Mucosa of descending colon (tissue), 3 donors: Measurements from ENCODE around the gene COL25A1. TPM values are rescaled to one million over a fixed set of nuclear protein-coding genes. Genes with fewer than 3 reads are reported as not detected.

Experiments
- ATAC-seq: fragments of 200-7000 bp; cut with Tn5 transposase; one replicate; pipeline ENCODE4 v1.9.1; 2020; ENCODE audit warnings: mild to moderate bottlenecking, moderate library complexity
- DNase-seq, 3 donors: peaks; one replicate each; pipeline ENCODE4 v3.0.0-alpha.2; 2020
- H3K36me3 ChIP-seq: fragments of 200-600 bp; one replicate; pipeline ENCODE4 v1.8.0; 2021; ENCODE audit warnings: low read depth, mild to moderate bottlenecking
- H3K4me1 ChIP-seq: fragments of 200-600 bp; one replicate; pipeline ENCODE4 v1.8.0; 2021; ENCODE audit warnings: low read depth, mild to moderate bottlenecking
- H3K4me3 ChIP-seq: fragments of 200-600 bp; one replicate; pipeline ENCODE4 v1.8.0; 2021; ENCODE audit warnings: mild to moderate bottlenecking
- H3K9me3 ChIP-seq: fragments of 200-600 bp; one replicate; pipeline ENCODE4 v1.8.0; 2021; ENCODE audit warnings: mild to moderate bottlenecking
- intact Hi-C, 2 donors: fragments of 100-400 bp; cut with DNase I in 1 of 2; cut with micrococcal nuclease in 1 of 2; formaldehyde crosslinking; loops; one replicate each; pipeline versions ENCODE4 v1.11.0 to v1.11.1; 2022; cut with DNase I, micrococcal nuclease
- total RNA-seq, 3 donors: library from RNA; stranded (reverse); fragmentation: NEBNext Ultra II Directional in 2 of 3; extraction: Animal tissue kit (Norgen Biotek cat#: 25700) in 2 of 3; gene quantifications; one replicate each; pipeline versions ENCODE4 v1.2.1 to v1.2.4, GENCODE V29; 2021 to 2023
- TF ChIP-seq, protein P1 (sequence below): fragments of 200-600 bp; IDR thresholded peaks from one replicate; pipeline ENCODE4 v1.8.0; 2022; ENCODE audit warnings: antibody characterized with exemption, mild to moderate bottlenecking
- donor health status: DM: no; HTN: no; CAD: no; lungs with moderate emphysema.
- donor health status: DM: no; HTN: no; CAD: no.
- donor health status: DM: no; HTN: yes; CAD: no.

The COL25A1 gene
- total RNA-seq, 3 donors from 2014 or later = 0.12 to 0.35 (median 0.14) TPM

DNA sequence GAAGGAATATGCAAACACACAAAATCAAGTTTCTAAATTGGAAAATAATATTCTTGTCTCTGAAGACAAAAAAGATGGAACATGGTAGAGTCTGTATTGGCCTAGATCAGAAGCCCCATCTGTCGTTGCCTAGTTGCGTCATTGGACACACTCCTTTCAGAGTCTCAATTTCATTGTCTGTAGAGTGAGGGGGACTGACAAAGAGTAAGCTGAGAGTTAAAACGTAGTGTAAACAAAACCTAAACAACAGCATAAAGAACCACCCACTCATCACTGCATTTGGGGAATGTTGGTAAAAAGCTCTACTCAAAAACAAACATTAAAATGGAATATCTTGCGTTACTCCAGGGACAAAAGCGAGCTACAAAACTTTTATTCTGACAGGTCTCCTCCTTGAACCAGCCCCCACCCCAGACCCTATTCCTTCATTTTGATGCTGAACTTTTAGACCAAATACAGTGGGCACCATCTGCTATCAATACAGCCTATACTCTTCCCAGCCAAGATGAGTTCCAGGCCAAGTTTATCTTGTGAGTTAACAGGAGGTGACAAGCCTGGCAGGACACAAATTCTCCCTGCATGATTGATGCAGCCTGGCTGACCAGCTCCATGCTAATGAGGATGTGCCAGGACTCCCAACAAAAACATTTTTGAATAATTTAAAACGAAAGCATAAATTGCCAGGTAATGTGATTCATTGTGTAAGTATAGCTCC is 125.2 kb downstream of the COL25A1 start:
- ATAC-seq = no peak
- TF ChIP-seq, protein P1, sequence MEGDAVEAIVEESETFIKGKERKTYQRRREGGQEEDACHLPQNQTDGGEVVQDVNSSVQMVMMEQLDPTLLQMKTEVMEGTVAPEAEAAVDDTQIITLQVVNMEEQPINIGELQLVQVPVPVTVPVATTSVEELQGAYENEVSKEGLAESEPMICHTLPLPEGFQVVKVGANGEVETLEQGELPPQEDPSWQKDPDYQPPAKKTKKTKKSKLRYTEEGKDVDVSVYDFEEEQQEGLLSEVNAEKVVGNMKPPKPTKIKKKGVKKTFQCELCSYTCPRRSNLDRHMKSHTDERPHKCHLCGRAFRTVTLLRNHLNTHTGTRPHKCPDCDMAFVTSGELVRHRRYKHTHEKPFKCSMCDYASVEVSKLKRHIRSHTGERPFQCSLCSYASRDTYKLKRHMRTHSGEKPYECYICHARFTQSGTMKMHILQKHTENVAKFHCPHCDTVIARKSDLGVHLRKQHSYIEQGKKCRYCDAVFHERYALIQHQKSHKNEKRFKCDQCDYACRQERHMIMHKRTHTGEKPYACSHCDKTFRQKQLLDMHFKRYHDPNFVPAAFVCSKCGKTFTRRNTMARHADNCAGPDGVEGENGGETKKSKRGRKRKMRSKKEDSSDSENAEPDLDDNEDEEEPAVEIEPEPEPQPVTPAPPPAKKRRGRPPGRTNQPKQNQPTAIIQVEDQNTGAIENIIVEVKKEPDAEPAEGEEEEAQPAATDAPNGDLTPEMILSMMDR = no peak
- intact Hi-C loops = no loop called here

DNA sequence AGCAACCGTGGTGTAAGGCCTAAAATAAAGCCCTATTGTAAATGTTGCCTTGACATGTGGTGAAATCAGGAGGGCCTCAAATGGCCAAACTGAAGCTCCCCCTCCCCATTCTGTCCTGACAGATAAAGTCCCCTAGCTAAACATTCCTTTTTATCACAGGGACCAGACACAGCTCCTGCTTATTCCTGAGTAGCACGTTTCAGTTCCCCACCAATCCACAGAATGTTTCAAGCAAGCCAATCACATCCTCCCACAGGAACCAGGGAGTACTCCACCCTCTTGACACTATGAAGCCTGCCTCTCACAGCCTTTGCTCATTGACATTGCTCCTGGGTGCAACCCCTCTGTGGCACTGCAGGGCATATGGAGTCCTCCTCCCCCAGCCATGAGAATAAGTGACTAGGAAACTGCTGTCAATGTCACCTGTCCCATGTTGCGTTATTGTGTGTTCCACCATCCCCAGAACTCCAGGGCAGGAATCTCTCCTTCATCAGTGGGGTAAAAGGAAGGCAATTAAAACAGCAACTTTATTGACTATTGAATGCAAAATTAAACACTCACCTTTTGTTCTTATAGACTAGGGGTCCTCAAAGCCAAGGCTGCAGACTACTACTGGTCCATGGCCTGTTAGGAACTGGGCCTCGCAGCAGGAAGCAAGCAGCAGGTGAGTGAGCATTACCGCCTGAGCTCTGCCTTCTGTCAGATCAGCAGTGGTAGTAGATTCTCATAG is 128.1 kb downstream of the COL25A1 start:
- Histone ChIP-seq H3K4me1 (no peaks in the 10 kb centered on the region), H3K9me3 (no peaks in the 10 kb centered on the region), H3K4me3 (no peak overlapping the region), H3K36me3 (no peaks in the 10 kb centered on the region)
- intact Hi-C loops = no loop called here
- DNase-seq (no peak), ATAC-seq (no peak)
- TF ChIP-seq, protein P1 = no peak

More for the DNA sequence above, 125.2 kb downstream of the COL25A1 start:
- H3K36me3 ChIP-seq = no peaks in the 10 kb centered on the region
- no peaks in the 10 kb centered on the region for H3K9me3 ChIP-seq
- no peak for DNase-seq
- no peaks in the 10 kb centered on the region for H3K4me1 ChIP-seq
- H3K4me3 ChIP-seq = no peak overlapping the region

DNA sequence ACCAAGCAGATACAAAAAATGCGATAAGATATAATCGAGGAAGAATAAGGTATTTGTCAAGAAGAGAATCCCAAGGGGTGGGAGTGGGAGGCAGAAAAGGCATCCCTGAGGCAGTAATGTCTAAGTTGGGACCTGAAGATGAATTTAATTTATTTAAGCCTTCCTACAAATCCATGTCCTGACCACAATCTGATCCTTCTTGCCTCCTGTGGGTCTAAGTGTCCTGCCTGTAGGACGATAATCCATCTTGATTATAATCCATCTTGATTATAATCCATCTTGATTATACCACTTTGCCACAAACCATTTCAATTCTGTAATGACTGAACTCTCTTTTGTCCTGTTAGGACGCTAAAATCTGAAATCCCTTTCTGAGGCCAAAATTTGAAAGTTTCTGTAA is 130.2 kb downstream of the COL25A1 start:
- Histone ChIP-seq H3K4me1 (no peaks in the 10 kb centered on the region), H3K36me3 (no peaks in the 10 kb centered on the region), H3K4me3 (no peak overlapping the region), H3K9me3 (no peaks in the 10 kb centered on the region)
- intact Hi-C loops = no loop called here
- ATAC-seq (no peak), DNase-seq (no peak)
- TF ChIP-seq, protein P1 = no peak

DNA sequence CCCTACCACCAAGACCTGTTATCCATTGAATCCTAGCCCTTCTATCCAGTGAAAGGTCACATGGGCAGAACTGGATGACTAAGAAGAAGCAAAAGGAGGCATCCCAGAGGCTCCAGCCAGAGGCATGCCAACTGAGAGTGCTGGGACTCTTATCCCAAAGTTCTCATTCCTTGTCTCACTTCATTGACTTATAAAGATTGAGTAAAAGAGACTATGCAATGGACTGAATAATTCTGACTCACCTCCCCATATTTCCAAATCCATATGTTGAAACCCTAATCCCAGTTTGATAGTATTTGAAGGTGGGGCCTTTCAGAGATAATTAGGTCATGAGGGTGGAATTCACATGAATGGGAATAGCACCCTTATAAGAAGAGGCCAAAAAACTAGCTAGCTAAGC is 131.4 kb downstream of the COL25A1 start:
- ATAC-seq = no peak
- Histone ChIP-seq H3K36me3 (no peaks in the 10 kb centered on the region), H3K4me1 (no peaks in the 10 kb centered on the region), H3K4me3 (no peak overlapping the region), H3K9me3 (no peaks in the 10 kb centered on the region)
- intact Hi-C loops = no loop called here
- DNase-seq = no peak
- TF ChIP-seq, protein P1 = no peak

DNA sequence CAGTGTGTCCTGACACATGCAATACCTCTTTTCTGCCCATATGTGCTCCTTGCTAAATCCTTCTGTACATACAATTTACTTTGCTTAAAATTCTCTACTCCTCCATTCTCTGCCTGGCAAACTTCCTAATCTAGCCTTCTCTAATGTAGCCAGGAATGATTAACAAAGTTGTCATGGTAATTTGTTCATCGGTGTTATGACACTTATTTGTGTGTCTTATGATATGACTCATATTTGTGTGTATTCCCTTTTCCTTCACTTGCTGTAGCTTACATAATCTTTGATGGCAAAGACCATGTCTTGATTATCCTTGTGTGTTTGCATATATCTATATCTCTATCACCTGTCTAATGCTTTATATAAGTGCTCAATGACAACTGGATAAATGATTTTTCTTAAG is 133.3 kb downstream of the COL25A1 start:
- TF ChIP-seq, protein P1 = no peak
- H3K4me3 ChIP-seq = no peak overlapping the region
- H3K9me3 ChIP-seq = no peaks in the 10 kb centered on the region
- ATAC-seq (no peak), DNase-seq (no peak)
- intact Hi-C loops = no loop called here
- no peaks in the 10 kb centered on the region for H3K4me1 ChIP-seq
- no peaks in the 10 kb centered on the region for H3K36me3 ChIP-seq
